MCF 10A (cell line): ENCODE data around the gene MTTP. TPM values are rescaled to one million over a fixed set of nuclear protein-coding genes. Genes with fewer than 3 reads are reported as not detected.

Source experiments
- BruUV-seq: library from RNA; stranded (reverse); fragments of 400-500 nt; replicated peaks from 2 replicates; lab custom pipeline; 2021; lab: Mats Ljungman, UMichigan
- CTCF ChIA-PET: fragments of 300-600 bp; sonication (Branson Sonifier 250); formaldehyde crosslinking; extraction: SDS; loops from one replicate; lab custom pipeline; 2021; ENCODE audit warnings: antibody characterized with exemption, inconsistent platforms; lab: Yijun Ruan, JAX
- POLR2A ChIA-PET: fragments of 300-600, 350-650 bp; sonication (Branson Sonifier 250); formaldehyde crosslinking; extraction: SDS; loops from one replicate; lab custom pipeline; 2020; ENCODE audit warnings: antibody characterized with exemption, inconsistent platforms; lab: Yijun Ruan, JAX
- DNase-seq: peaks from one replicate; pipeline ENCODE4 v3.0.0-alpha.2; 2018; ENCODE audit not compliant: unreplicated experiment
- H3K27ac Mint-ChIP-seq: one replicate; pipeline ENCODE4 v1.8.0; 2022; ENCODE audit warnings: mild to moderate bottlenecking, low read depth, mixed read lengths; ENCODE audit not compliant: unreplicated experiment
- H3K27me3 Mint-ChIP-seq: one replicate; pipeline ENCODE4 v1.8.0; 2022; ENCODE audit warnings: mixed read lengths; ENCODE audit not compliant: insufficient read depth, unreplicated experiment
- H3K36me3 Mint-ChIP-seq: one replicate; pipeline ENCODE4 v1.8.0; 2022; ENCODE audit warnings: mild to moderate bottlenecking, moderate library complexity, mixed read lengths; ENCODE audit not compliant: insufficient read depth, unreplicated experiment
- H3K4me1 Mint-ChIP-seq: one replicate; pipeline ENCODE4 v1.8.0; 2022; ENCODE audit warnings: mixed read lengths; ENCODE audit not compliant: insufficient read depth, unreplicated experiment
- H3K4me3 Mint-ChIP-seq: one replicate; pipeline ENCODE4 v1.8.0; 2022; ENCODE audit warnings: mild to moderate bottlenecking, moderate library complexity, mixed read lengths; ENCODE audit not compliant: unreplicated experiment
- H3K9me3 Mint-ChIP-seq: one replicate; pipeline ENCODE4 v1.8.0; 2022; ENCODE audit warnings: mixed read lengths; ENCODE audit not compliant: unreplicated experiment
- CTCF ChIP-seq: fragments of 200-600 bp; IDR thresholded peaks from one replicate; pipeline ENCODE4 v1.8.0; 2022; ENCODE audit warnings: antibody characterized with exemption, mild to moderate bottlenecking; ENCODE audit not compliant: unreplicated experiment
- intact Hi-C: fragments of 100-400 bp; cut with micrococcal nuclease; formaldehyde crosslinking; loops from 2 replicates; pipeline ENCODE4 v1.14.1; 2022
- total RNA-seq: library from RNA; stranded (reverse); gene quantifications from 2 replicates; pipeline ENCODE4 v1.2.3, GENCODE V29; 2022

The MTTP gene
- total RNA-seq, 1 experiment from 2014 or later: 0.51 TPM

- ChIA-PET CTCF (no interaction called here), POLR2A (no interaction called here)
- Mint-ChIP-seq H3K9me3 (no peaks in the 10 kb centered on the region), H3K36me3 (no peaks in the 10 kb centered on the region), H3K4me1 (peaks cover 14% of the 10 kb centered on the region), H3K27me3 (no peaks in the 10 kb centered on the region), H3K4me3 (no peak overlapping the region), H3K27ac (no peak overlapping the region)
- no peak for TF ChIP-seq CTCF
- no TSS peak for BruUV-seq
- intact Hi-C loops: no loop called here
- DNase-seq: no peak
Observed at GRCh38 chr4:99651016-99651769, 76.6 kb downstream of the MTTP start.

- Mint-ChIP-seq H3K36me3 (no peaks in the 10 kb centered on the region), H3K27me3 (no peaks in the 10 kb centered on the region), H3K9me3 (no peaks in the 10 kb centered on the region), H3K4me3 (no peak overlapping the region), H3K27ac (no peak overlapping the region), H3K4me1 (peaks cover 14% of the 10 kb centered on the region)
- intact Hi-C loops: no loop called here
- BruUV-seq: no TSS peak
- no peak for DNase-seq
- no peak for TF ChIP-seq CTCF
- CTCF ChIA-PET: no interaction called here
- POLR2A ChIA-PET: no interaction called here
Observed at GRCh38 chr4:99651811-99652485, 77.3 kb downstream of the MTTP start.

- Mint-ChIP-seq H3K4me1 (peaks cover 14% of the 10 kb centered on the region), H3K36me3 (no peaks in the 10 kb centered on the region), H3K9me3 (no peaks in the 10 kb centered on the region), H3K27ac (no peak overlapping the region), H3K27me3 (no peaks in the 10 kb centered on the region), H3K4me3 (no peak overlapping the region)
- ChIA-PET POLR2A (interaction anchor here (0.6 kb wide), 1 partner anchor 69 kb away, joined by 3 read pairs; no protein-coding TSS in a partner anchor), CTCF (interaction anchor here (0.5 kb wide), 1 partner anchor 37 kb away, joined by 3 read pairs; no protein-coding TSS in a partner anchor)
- TF ChIP-seq CTCF: no peak
- intact Hi-C loops: no loop called here
- no peak for DNase-seq
- no TSS peak for BruUV-seq
Observed at GRCh38 chr4:99652596-99653436, 78.2 kb downstream of the MTTP start.

GRCh38 chr4:99653916-99654315 lies 79.3 kb downstream of the MTTP start:
- ChIA-PET POLR2A (no interaction called here), CTCF (interaction anchor here (0.5 kb wide), 1 partner anchor 17 kb away, joined by 3 read pairs; no protein-coding TSS in a partner anchor)
- DNase-seq: no peak
- H3K4me3 Mint-ChIP-seq: no peak overlapping the region
- BruUV-seq: no TSS peak
- no peaks in the 10 kb centered on the region for H3K36me3 Mint-ChIP-seq
- no peak for TF ChIP-seq CTCF
- H3K27me3 Mint-ChIP-seq: no peaks in the 10 kb centered on the region
- peaks cover 14% of the 10 kb centered on the region for H3K4me1 Mint-ChIP-seq
- intact Hi-C loops: no loop called here
- H3K9me3 Mint-ChIP-seq: no peaks in the 10 kb centered on the region
- no peak overlapping the region for H3K27ac Mint-ChIP-seq
